H1 (cell line): ENCODE data around the gene CELF2. TPM values are rescaled to one million over a fixed set of nuclear protein-coding genes. Genes with fewer than 3 reads are reported as not detected.

Experiments
- CTCF ChIA-PET: fragments of 300-600 bp; sonication (Branson Sonifier 250); formaldehyde crosslinking; loops from one replicate; lab custom pipeline; 2021; ENCODE audit not compliant: partially characterized antibody; lab: Charles Lee
- POLR2A ChIA-PET: fragments of 300-600 bp; sonication (Branson Sonifier 250); formaldehyde crosslinking; loops from one replicate; lab custom pipeline; 2021; ENCODE audit warnings: inconsistent platforms; ENCODE audit not compliant: partially characterized antibody; lab: Charles Lee
- DNase-seq, 2 experiments: peaks; one replicate each; pipeline versions ENCODE4 v3.0.0 to v3.0.0-alpha.2; 2010 to 2022; ENCODE audit warnings: low spot score in 2 of 2, low read depth in 1 of 2, mixed read lengths in 1 of 2
- FAIRE-seq: peaks from 2 replicates; lab custom pipeline; 2011; peaks lifted over from hg19 to GRCh38; lab: Jason Lieb, UNC
- H2AFZ ChIP-seq: 2 replicates; pipeline ENCODE4 v1.8.1; 2012; ENCODE audit warnings: low read length, inconsistent platforms
- H2AK5ac ChIP-seq: 2 replicates; pipeline ENCODE4 v1.6.1; 2013; ENCODE audit warnings: low read depth, low read length
- H2BK120ac ChIP-seq: replicated peaks from 2 replicates; pipeline ENCODE3; 2013; ENCODE audit warnings: low read depth, low read length, inconsistent platforms
- H2BK12ac ChIP-seq: 2 replicates; pipeline ENCODE4 v1.6.1; 2013; ENCODE audit warnings: low read depth, low read length
- H2BK15ac ChIP-seq: 2 replicates; pipeline ENCODE4 v1.6.1; 2013; ENCODE audit warnings: low read length
- H2BK20ac ChIP-seq: 2 replicates; pipeline ENCODE4 v1.6.1; 2013; ENCODE audit warnings: low read length
- H2BK5ac ChIP-seq: 2 replicates; pipeline ENCODE4 v1.6.1; 2013; ENCODE audit warnings: low read depth, low read length
- H3K14ac ChIP-seq: 2 replicates; pipeline ENCODE4 v1.6.1; 2013; ENCODE audit warnings: inconsistent platforms; ENCODE audit not compliant: insufficient read length
- H3K18ac ChIP-seq: 2 replicates; pipeline ENCODE4 v1.6.1; 2013; ENCODE audit warnings: low read length; ENCODE audit errors: extremely low read depth
- H3K23ac ChIP-seq: 2 replicates; pipeline ENCODE4 v1.6.1; 2013; ENCODE audit warnings: inconsistent platforms; ENCODE audit not compliant: insufficient read length
- H3K23me2 ChIP-seq: 2 replicates; pipeline ENCODE4 v1.6.1; 2013; ENCODE audit warnings: low read depth, low read length
- H3K27ac ChIP-seq: 2 replicates; pipeline ENCODE4 v1.6.1; 2011; ENCODE audit warnings: low read depth, low read length, inconsistent platforms
- H3K27me3 ChIP-seq, 4 experiments: replicated peaks in 1 of 4; 1 replicate in 1 of 4; 2 replicates in 3 of 4; pipeline versions ENCODE4 v1.6.1 to v1.8.1; 2011 to 2013; ENCODE audit warnings: low read length in 3 of 4, mild to moderate bottlenecking in 3 of 4, inconsistent platforms in 2 of 4, mixed read lengths in 2 of 4, moderate library complexity in 1 of 4; ENCODE audit not compliant: control insufficient read depth in 3 of 4, insufficient read depth in 3 of 4; ENCODE audit errors: extremely low read depth in 1 of 4
- H3K36me3 ChIP-seq, 4 experiments: 2 replicates each; pipeline versions ENCODE4 v1.6.1 to v1.8.1; 2011 to 2013; ENCODE audit warnings: mild to moderate bottlenecking in 4 of 4, low read length in 3 of 4, moderate library complexity in 2 of 4, control low read depth in 1 of 4, inconsistent platforms in 1 of 4; ENCODE audit not compliant: insufficient read depth in 4 of 4, control insufficient read depth in 2 of 4
- H3K4ac ChIP-seq: replicated peaks from 2 replicates; pipeline ENCODE3; 2013; ENCODE audit warnings: low read length, low read depth, mixed read lengths, inconsistent platforms; ENCODE audit not compliant: insufficient read length
- H3K4me1 ChIP-seq, 4 experiments: replicated peaks in 1 of 4; 1 replicate in 1 of 4; 2 replicates in 3 of 4; pipeline versions ENCODE4 v1.6.1 to v1.8.1; 2011 to 2013; ENCODE audit warnings: low read length in 3 of 4, inconsistent platforms in 2 of 4, mixed read lengths in 1 of 4; ENCODE audit not compliant: insufficient read depth in 4 of 4, control insufficient read depth in 3 of 4
- H3K4me2 ChIP-seq, 2 experiments: 2 replicates each; pipeline versions ENCODE4 v1.6.1 to v1.8.1; 2011 to 2013; ENCODE audit warnings: low read depth in 2 of 2, low read length in 2 of 2, control low read depth in 1 of 2, inconsistent platforms in 1 of 2, mild to moderate bottlenecking in 1 of 2; ENCODE audit not compliant: insufficient read depth in 1 of 2
- H3K4me3 ChIP-seq, 4 experiments: fragments of 200-600, 300-600 bp in 1 of 4; sonication (generic), shearing (Covaris generic), sonication (Bioruptor Twin) in 1 of 4; 2 replicates each; pipeline versions ENCODE4 v1.5.1 to v1.8.1; 2011 to 2016; ENCODE audit warnings: low read length in 4 of 4, low read depth in 3 of 4, control low read depth in 2 of 4, inconsistent platforms in 2 of 4, mild to moderate bottlenecking in 2 of 4, mixed read lengths in 1 of 4, moderate library complexity in 1 of 4; ENCODE audit not compliant: insufficient read depth in 2 of 4; ENCODE audit errors: extremely low read depth in 1 of 4
- H3K56ac ChIP-seq: replicated peaks from 2 replicates; pipeline ENCODE3; 2013; ENCODE audit warnings: low read depth, mild to moderate bottlenecking, mixed read lengths, low read length, inconsistent platforms; ENCODE audit not compliant: insufficient read length
- H3K79me1 ChIP-seq: 2 replicates; pipeline ENCODE4 v1.6.1; 2013; ENCODE audit warnings: low read depth, low read length, control low read depth
- H3K79me2 ChIP-seq, 2 experiments: 2 replicates each; pipeline versions ENCODE4 v1.6.1 to v1.8.1; 2012 to 2013; ENCODE audit warnings: low read length in 2 of 2, mild to moderate bottlenecking in 2 of 2, inconsistent platforms in 1 of 2; ENCODE audit not compliant: insufficient read depth in 2 of 2, control insufficient read depth in 1 of 2
- H3K9ac ChIP-seq, 4 experiments: replicated peaks in 1 of 4; 1 replicate in 1 of 4; 2 replicates in 3 of 4; pipeline versions ENCODE4 v1.6.1 to v1.8.1; 2011 to 2013; ENCODE audit warnings: low read depth in 3 of 4, low read length in 3 of 4, control low read depth in 2 of 4, mild to moderate bottlenecking in 2 of 4, moderate library complexity in 2 of 4, inconsistent platforms in 1 of 4; ENCODE audit errors: extremely low read depth in 1 of 4
- H3K9me3 ChIP-seq, 2 experiments: 2 replicates each; pipeline versions ENCODE4 v1.6.1 to v1.8.1; 2012 to 2013; ENCODE audit warnings: mild to moderate bottlenecking in 2 of 2, moderate library complexity in 2 of 2, control low read depth in 1 of 2, inconsistent platforms in 1 of 2, low read depth in 1 of 2, low read length in 1 of 2, mixed read lengths in 1 of 2; ENCODE audit not compliant: insufficient read depth in 2 of 2
- H4K20me1 ChIP-seq, 2 experiments: replicated peaks in 1 of 2; 2 replicates each; pipeline versions ENCODE3 to v1.8.1; 2011 to 2013; ENCODE audit warnings: inconsistent platforms in 2 of 2, low read length in 2 of 2, mild to moderate bottlenecking in 1 of 2; ENCODE audit not compliant: insufficient read depth in 2 of 2, control insufficient read depth in 1 of 2
- H4K5ac ChIP-seq: 2 replicates; pipeline ENCODE4 v1.6.1; 2013; ENCODE audit warnings: low read length, low read depth, mixed read lengths, inconsistent platforms; ENCODE audit not compliant: insufficient read length
- H4K8ac ChIP-seq: 2 replicates; pipeline ENCODE4 v1.8.0; 2013; ENCODE audit warnings: mild to moderate bottlenecking, moderate library complexity, low read length, inconsistent platforms; ENCODE audit not compliant: insufficient read depth; ENCODE audit errors: extremely low read depth
- H4K91ac ChIP-seq: replicated peaks from 2 replicates; pipeline ENCODE3; 2013; ENCODE audit warnings: low read length, mixed read lengths, inconsistent platforms; ENCODE audit not compliant: insufficient read length
- CHD1 ChIP-seq: IDR thresholded peaks from 2 replicates; pipeline ENCODE4 v1.6.1; 2012; ENCODE audit warnings: low read depth, low read length, improper control_type of control experiment
- KDM1A ChIP-seq: fragments of 200-600, 300-600 bp; sonication (generic); IDR thresholded peaks from 2 replicates; pipeline ENCODE4 v1.7.1; 2016; ENCODE audit warnings: mild to moderate bottlenecking, low read length, borderline replicate concordance
- WGBS, 2 experiments: shearing (Covaris generic) in 1 of 2; methylation state at CpG; one replicate each; pipeline versions ENCODE4 v1.1.6 to v1.1.7; 2013 to 2015; ENCODE audit warnings: low lambda C conversion rate in 2 of 2, mixed read lengths in 2 of 2, inconsistent platforms in 1 of 2, low coverage in 1 of 2, missing lambda C conversion rate in 1 of 2; ENCODE audit not compliant: insufficient replicate concordance in 2 of 2, insufficient coverage in 1 of 2, insufficient read length in 1 of 2; ENCODE audit errors: extremely low coverage in 1 of 2, missing lambda C conversion rate in 1 of 2; 5-methylcytosine and 5-hydroxymethylcytosine counted together
- polyA plus RNA-seq, 7 experiments: library from polyadenylated mRNA; depleted of rRNA in 3 of 7; stranded (reverse) in 5 of 7; unstranded in 2 of 7; fragments of >200 nt in 5 of 7; fragments of 200-250 nt in 2 of 7; gene quantifications; 1 replicate in 5 of 7; 2 replicates in 1 of 7; 4 replicates in 1 of 7; pipeline versions ENCODE4 v1.2.1 to v1.2.3, GENCODE V29; 2011 to 2013; ENCODE audit warnings: missing spikeins in 2 of 7, mixed read lengths in 2 of 7
- total RNA-seq: library from RNA; stranded (reverse); fragmentation: NEBNext Ultra II Directional; extraction: Animal tissue kit (Norgen Biotek cat#: 25700); gene quantifications from 2 replicates; pipeline ENCODE4 v1.2.1, GENCODE V29; 2021

The CELF2 gene
- total and polyA plus RNA-seq, 2 of the 8 experiments (the other 6 are each of a cell fraction or from before 2014, with no cell fraction given), result 18.3 to 22.7 TPM

DNA sequence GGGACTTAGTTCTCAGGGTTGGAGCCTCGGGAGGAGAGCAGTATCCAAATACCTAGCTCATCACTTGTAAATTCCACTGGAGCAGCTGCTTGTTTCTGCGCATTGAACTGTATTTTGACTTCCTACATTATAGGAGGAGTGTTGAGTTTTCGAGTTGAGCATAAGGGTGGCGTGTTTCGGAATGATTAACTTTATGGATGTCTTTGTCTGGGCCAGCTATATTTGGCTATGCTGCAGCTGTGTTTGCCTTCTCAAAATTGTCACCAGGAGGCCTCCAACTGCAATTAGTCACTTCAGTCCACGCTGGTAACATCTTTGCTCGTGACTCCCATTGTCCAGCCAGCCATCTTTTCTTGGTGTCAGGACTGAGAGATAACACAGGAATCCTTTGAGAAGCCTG, 9.1 kb downstream of the CELF2 start:
- Histone ChIP-seq H4K20me1 (no peaks in the 10 kb centered on the region), H3K27ac (no peak overlapping the region), H3K23me2 (no peaks in the 10 kb centered on the region), H3K18ac (no peak overlapping the region), H3K4me1 (no peaks in the 10 kb centered on the region), H4K91ac (no peak overlapping the region), H3K4me3 (no peak overlapping the region), H2BK20ac (no peak overlapping the region), H3K4ac (no peak overlapping the region), H3K23ac (no peak overlapping the region), H3K79me1 (0 out of 2 replicates have a peak, but pooled peaks cover 2% of the 10 kb centered on the region), H3K79me2 (peaks cover 0 to 3% of the 10 kb centered on the region in 2 experiments; a peak in 1 of 4 replicates), H2BK120ac (no peak overlapping the region), H3K56ac (no peak overlapping the region), H2BK15ac (no peak overlapping the region), H3K36me3 (no peaks in the 10 kb centered on the region), H3K14ac (no peak overlapping the region), H4K5ac (no peak overlapping the region), H2BK12ac (no peak overlapping the region; the same call in 1 of the 2 replicates), H3K9ac (no peak overlapping the region), H3K27me3 (no peaks in the 10 kb centered on the region), H3K9me3 (no peaks in the 10 kb centered on the region), H4K8ac (no peak overlapping the region), H2AFZ (no peak overlapping the region), H3K4me2 (no peak overlapping the region), H2BK5ac (no peak overlapping the region), H2AK5ac (no peak overlapping the region)
- ChIA-PET CTCF (interaction anchor here (2.0 kb wide), 1 partner anchor 9 kb away, joined by 12 read pairs; no protein-coding TSS in a partner anchor), POLR2A (no interaction called here)
- FAIRE-seq (no peak), DNase-seq (no peak)
- TF ChIP-seq CHD1, result no peak
- TF ChIP-seq KDM1A, result no peak
- WGBS, 2 experiments, result 91% methylated on average over 7 of the region's 7 CpGs; no CpG with 5 or more reads in 1 of the 2 experiments
